ENCODE results near the gene SUCO. TPM values are rescaled to one million over a fixed set of nuclear protein-coding genes. Genes with fewer than 3 reads are reported as not detected.
A peak's percentile ranks its signal among the peaks of the same experiment; 100 is the strongest.
"Not testable (repeated sequence)": the region's sequence is repeated elsewhere in the genome, so short reads cannot be mapped to it uniquely, and the experiment has no call there.

The SUCO gene
- total RNA-seq, 1 donor from 2014 or later = 120 TPM

- H3K36me3 Mint-ChIP-seq = no peaks in the 10 kb centered on the region
- H3K27ac Mint-ChIP-seq = peak overlapping the region; percentile 78
- DNase-seq (ENCODE audit: low spot score in 2 of 2, unreplicated experiment in 2 of 2) = no peak
- TF ChIP-seq CTCF (IDR thresholded peaks at IDR 0.05; ENCODE audit: unreplicated experiment) = no peak
- peaks cover 57% of the 10 kb centered on the region for H3K4me1 Mint-ChIP-seq
- H3K4me3 Mint-ChIP-seq = no peak overlapping the region
- H3K9me3 Mint-ChIP-seq = no peaks in the 10 kb centered on the region
- no peaks in the 10 kb centered on the region for H3K27me3 Mint-ChIP-seq (ENCODE audit: low read depth)
These were observed 46.0 kb upstream of the SUCO start for GRCh38 chr1:172486805-172487454.

- no peak for DNase-seq (ENCODE audit: low spot score in 2 of 2, unreplicated experiment in 2 of 2)
- Mint-ChIP-seq H3K9me3 (no peaks in the 10 kb centered on the region), H3K4me3 (no peak overlapping the region), H3K27me3 (ENCODE audit: low read depth) (no peaks in the 10 kb centered on the region), H3K36me3 (no peaks in the 10 kb centered on the region), H3K4me1 (peaks cover 58% of the 10 kb centered on the region), H3K27ac (peak overlapping the region; percentile 63)
- no peak for TF ChIP-seq CTCF (IDR thresholded peaks at IDR 0.05; ENCODE audit: unreplicated experiment)
These were observed 45.4 kb upstream of the SUCO start for GRCh38 chr1:172487550-172487949.

- no peak overlapping the region for H3K4me3 Mint-ChIP-seq
- no peak for DNase-seq (ENCODE audit: low spot score in 2 of 2, unreplicated experiment in 2 of 2)
- H3K9me3 Mint-ChIP-seq = no peaks in the 10 kb centered on the region
- H3K4me1 Mint-ChIP-seq = peaks cover 56% of the 10 kb centered on the region
- no peaks in the 10 kb centered on the region for H3K36me3 Mint-ChIP-seq
- H3K27ac Mint-ChIP-seq = no peak overlapping the region
- H3K27me3 Mint-ChIP-seq (ENCODE audit: low read depth) = no peaks in the 10 kb centered on the region
- TF ChIP-seq CTCF (IDR thresholded peaks at IDR 0.05; ENCODE audit: unreplicated experiment) = no peak
These were observed 44.6 kb upstream of the SUCO start for GRCh38 chr1:172488393-172488792.

GRCh38 chr1:172489847-172490246, 43.1 kb upstream of the SUCO start:
- peaks cover 50% of the 10 kb centered on the region for H3K4me1 Mint-ChIP-seq
- no peaks in the 10 kb centered on the region for H3K27me3 Mint-ChIP-seq (ENCODE audit: low read depth)
- no peak for TF ChIP-seq CTCF (IDR thresholded peaks at IDR 0.05; ENCODE audit: unreplicated experiment)
- no peak overlapping the region for H3K4me3 Mint-ChIP-seq
- DNase-seq (ENCODE audit: low spot score in 2 of 2, unreplicated experiment in 2 of 2) = no peak
- H3K36me3 Mint-ChIP-seq = no peaks in the 10 kb centered on the region
- H3K9me3 Mint-ChIP-seq = no peaks in the 10 kb centered on the region
- no peak overlapping the region for H3K27ac Mint-ChIP-seq

GRCh38 chr1:172492421-172492820, 40.5 kb upstream of the SUCO start:
- H3K27ac Mint-ChIP-seq = peak overlapping the region; percentile 77
- no peak overlapping the region for H3K4me3 Mint-ChIP-seq
- no peak for DNase-seq (ENCODE audit: low spot score in 2 of 2, unreplicated experiment in 2 of 2)
- H3K27me3 Mint-ChIP-seq (ENCODE audit: low read depth) = no peaks in the 10 kb centered on the region
- peaks cover 47% of the 10 kb centered on the region for H3K4me1 Mint-ChIP-seq
- TF ChIP-seq CTCF (IDR thresholded peaks at IDR 0.05; ENCODE audit: unreplicated experiment) = no peak
- no peaks in the 10 kb centered on the region for H3K9me3 Mint-ChIP-seq
- no peaks in the 10 kb centered on the region for H3K36me3 Mint-ChIP-seq

- no peak for TF ChIP-seq CTCF (IDR thresholded peaks at IDR 0.05; ENCODE audit: unreplicated experiment)
- Mint-ChIP-seq H3K27me3 (ENCODE audit: low read depth) (no peaks in the 10 kb centered on the region), H3K4me1 (peaks cover 59% of the 10 kb centered on the region), H3K27ac (peak overlapping the region; percentile 11), H3K36me3 (no peaks in the 10 kb centered on the region), H3K4me3 (no peak overlapping the region), H3K9me3 (no peaks in the 10 kb centered on the region)
- no peak for DNase-seq (ENCODE audit: low spot score in 2 of 2, unreplicated experiment in 2 of 2)
These were observed 38.8 kb upstream of the SUCO start for GRCh38 chr1:172494166-172494565.

- not testable (repeated sequence) for H3K4me3 Mint-ChIP-seq; H3K9me3 Mint-ChIP-seq; DNase-seq (ENCODE audit: low spot score in 2 of 2, unreplicated experiment in 2 of 2); H3K27me3 Mint-ChIP-seq (ENCODE audit: low read depth); H3K36me3 Mint-ChIP-seq
- Mint-ChIP-seq H3K4me1 (peaks cover 71% of the 10 kb centered on the region), H3K27ac (peak overlapping the region; percentile 95)
These were observed 36.8 kb upstream of the SUCO start for GRCh38 chr1:172496127-172496526.
